VCaP (cell line): ENCODE results near the gene SLC35B2.

Experiments used
- H3K27ac ChIP-seq: fragments of 450-650 bp; 2 replicates; pipeline ENCODE4 v1.5.1; 2017
- CTCF ChIP-seq: fragments of 450-650 bp; conservative IDR thresholded peaks from 2 replicates; pipeline ENCODE4 v1.5.1; 2017; ENCODE audit warnings: mild to moderate bottlenecking, moderate library complexity

Gene SLC35B2

GRCh38 chr6:44207966-44208365 lies 49.4 kb downstream of the SLC35B2 start:
- H3K27ac ChIP-seq: no peak overlapping the region
- no peak for TF ChIP-seq CTCF
